Prostate gland (tissue), 2 donors: ENCODE results near the gene XDH.

ENCODE experiments used
- POLR2AphosphoS5 ChIP-seq: sonication (generic); formaldehyde crosslinking; IDR thresholded peaks from one replicate; pipeline ENCODE4 v1.6.1; 2017; ENCODE audit warnings: antibody characterized with exemption
- TF ChIP-seq, protein P1 (sequence below), 4 experiments: fragments of 200-600 bp in 2 of 4; fragments of 450-650 bp in 2 of 4; sonication (generic) in 2 of 4; IDR thresholded peaks; 1 replicate in 3 of 4; 2 replicates in 1 of 4; pipeline ENCODE4 v1.5.1; 2016 to 2019; ENCODE audit warnings: antibody characterized with exemption in 4 of 4, mild to moderate bottlenecking in 2 of 4, moderate library complexity in 2 of 4

DNA sequence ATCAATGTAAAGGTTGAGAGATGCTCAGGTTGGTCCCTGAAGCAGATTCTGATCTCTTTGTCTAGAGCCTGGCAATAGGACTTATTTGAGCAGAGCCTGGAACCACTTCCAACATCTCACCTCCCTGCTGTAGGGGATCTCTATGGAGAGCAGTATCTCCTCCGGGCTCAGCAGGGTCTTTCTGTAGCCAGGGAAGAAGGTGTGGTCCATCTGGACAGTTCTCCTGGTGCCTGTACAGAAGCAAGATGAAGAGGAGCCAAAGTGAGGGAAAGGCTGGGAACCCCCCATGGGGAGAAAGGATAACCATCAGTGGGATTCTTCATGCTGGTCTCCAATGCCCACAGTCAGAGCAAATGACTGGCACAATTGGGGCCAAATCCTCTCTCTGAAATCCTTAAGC, 34.8 kb downstream of the XDH start:
- no peak for TF ChIP-seq POLR2AphosphoS5
- TF ChIP-seq, protein P1, sequence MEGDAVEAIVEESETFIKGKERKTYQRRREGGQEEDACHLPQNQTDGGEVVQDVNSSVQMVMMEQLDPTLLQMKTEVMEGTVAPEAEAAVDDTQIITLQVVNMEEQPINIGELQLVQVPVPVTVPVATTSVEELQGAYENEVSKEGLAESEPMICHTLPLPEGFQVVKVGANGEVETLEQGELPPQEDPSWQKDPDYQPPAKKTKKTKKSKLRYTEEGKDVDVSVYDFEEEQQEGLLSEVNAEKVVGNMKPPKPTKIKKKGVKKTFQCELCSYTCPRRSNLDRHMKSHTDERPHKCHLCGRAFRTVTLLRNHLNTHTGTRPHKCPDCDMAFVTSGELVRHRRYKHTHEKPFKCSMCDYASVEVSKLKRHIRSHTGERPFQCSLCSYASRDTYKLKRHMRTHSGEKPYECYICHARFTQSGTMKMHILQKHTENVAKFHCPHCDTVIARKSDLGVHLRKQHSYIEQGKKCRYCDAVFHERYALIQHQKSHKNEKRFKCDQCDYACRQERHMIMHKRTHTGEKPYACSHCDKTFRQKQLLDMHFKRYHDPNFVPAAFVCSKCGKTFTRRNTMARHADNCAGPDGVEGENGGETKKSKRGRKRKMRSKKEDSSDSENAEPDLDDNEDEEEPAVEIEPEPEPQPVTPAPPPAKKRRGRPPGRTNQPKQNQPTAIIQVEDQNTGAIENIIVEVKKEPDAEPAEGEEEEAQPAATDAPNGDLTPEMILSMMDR (IDR thresholded peaks at IDR 0.05): no peak
